RWPE1 (cell line): ENCODE measurements around the gene SYNCRIP.

Source experiments
- CTCF ChIA-PET: fragments of 350-600 bp; sonication (Branson Sonifier 250); formaldehyde crosslinking; extraction: SDS; loops from one replicate; lab custom pipeline; 2021; lab: Yijun Ruan, JAX
- POLR2A ChIA-PET: fragments of 400-600 bp; formaldehyde crosslinking; extraction: SDS; loops from one replicate; lab custom pipeline; 2020; ENCODE audit warnings: antibody characterized with exemption; ENCODE audit not compliant: low non-redundant PET; lab: Yijun Ruan, JAX
- DNase-seq: peaks from one replicate; pipeline ENCODE4 v3.0.0; 2012; ENCODE audit warnings: low spot score
- H3K27ac ChIP-seq: fragments of 450-650 bp; 2 replicates; pipeline ENCODE4 v1.5.1; 2017
- CTCF ChIP-seq: fragments of 450-650 bp; conservative IDR thresholded peaks from 2 replicates; pipeline ENCODE4 v1.5.1; 2017; ENCODE audit warnings: low read depth, mild to moderate bottlenecking

SYNCRIP gene

GRCh38 chr6:85672050-85672449 is 29.4 kb upstream of the SYNCRIP start:
- DNase-seq = no peak
- no peak for TF ChIP-seq CTCF
- peak overlapping the region; percentile 60 for H3K27ac ChIP-seq
- CTCF ChIA-PET = no interaction called here
- POLR2A ChIA-PET = interaction anchor here (0.6 to 0.7 kb wide), 2 partner anchors 29 to 30 kb away, joined by 3 to 6 read pairs; no protein-coding TSS in a partner anchor

DNA sequence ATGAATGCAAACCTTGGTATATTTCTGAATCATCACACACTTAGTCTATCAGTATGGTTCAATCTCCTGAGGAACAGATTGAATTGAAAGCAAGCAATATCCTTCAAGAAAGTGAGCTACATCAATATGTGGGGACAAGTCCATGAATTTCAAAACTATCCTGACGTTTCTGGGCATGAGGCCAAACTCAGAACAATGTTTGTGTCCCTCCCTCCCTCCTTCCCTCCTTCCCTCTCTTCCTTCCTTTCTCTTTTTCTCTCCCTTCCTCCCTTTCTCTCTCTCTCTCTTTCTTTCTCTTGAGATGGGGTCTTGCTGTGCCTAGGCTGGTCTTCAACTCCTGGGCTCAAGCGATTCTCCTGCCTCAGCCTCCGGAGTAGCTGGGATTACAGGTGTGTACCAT is 27.9 kb upstream of the SYNCRIP start:
- POLR2A ChIA-PET = interaction anchor here (1.3 kb wide), 1 partner anchor 28 kb away, joined by 4 read pairs; the partner anchor contains the start of gene SYNCRIP
- TF ChIP-seq CTCF = no peak
- CTCF ChIA-PET = no interaction called here
- DNase-seq = no peak
- H3K27ac ChIP-seq = peak overlapping the region; percentile 60

GRCh38 chr6:85669735-85670194 is 27.1 kb upstream of the SYNCRIP start:
- DNase-seq = peak; percentile 59
- ChIA-PET CTCF (no interaction called here), POLR2A (interaction anchor here (1.0 to 1.3 kb wide), 2 partner anchors 9 to 27 kb away, joined by 3 to 4 read pairs; partner anchors contain the start of gene SYNCRIP)
- no peak for TF ChIP-seq CTCF
- H3K27ac ChIP-seq = no peak overlapping the region

DNA sequence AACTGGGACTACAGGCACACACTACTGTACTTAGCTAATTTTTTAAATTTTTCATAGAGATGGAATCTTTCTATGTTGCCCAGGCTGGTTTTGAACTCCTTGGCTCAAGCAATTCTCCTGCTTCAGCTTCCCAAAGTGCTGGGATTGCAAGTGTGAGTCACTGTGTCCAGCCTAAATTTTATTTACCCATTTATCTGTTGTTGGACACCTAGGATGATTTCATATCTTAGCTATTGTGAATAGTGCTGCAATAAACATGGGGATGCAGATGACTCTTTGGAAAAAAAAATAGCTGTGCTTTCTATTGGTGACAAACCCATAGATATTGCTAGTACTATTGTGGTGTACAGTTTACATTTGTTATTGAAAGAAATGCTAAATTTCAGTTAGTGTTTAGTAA is 19.6 kb upstream of the SYNCRIP start:
- CTCF ChIA-PET = no interaction called here
- TF ChIP-seq CTCF = no peak
- H3K27ac ChIP-seq = no peak overlapping the region
- DNase-seq = no peak
- POLR2A ChIA-PET = interaction anchor here (0.6 kb wide), 1 partner anchor 16 kb away, joined by 3 read pairs; no protein-coding TSS in a partner anchor

- TF ChIP-seq CTCF = no peak
- peak overlapping the region; percentile 24; the same call in 1 of the 2 replicates for H3K27ac ChIP-seq
- POLR2A ChIA-PET = no interaction called here
- DNase-seq = peak; percentile 82
- CTCF ChIA-PET = no interaction called here
Observed at GRCh38 chr6:85660181-85660611, 17.5 kb upstream of the SYNCRIP start.

- POLR2A ChIA-PET = no interaction called here
- TF ChIP-seq CTCF = no peak
Observed at GRCh38 chr6:85650606-85651005, 7.9 kb upstream of the SYNCRIP start.

More at GRCh38 chr6:85650606-85651005, 7.9 kb upstream of the SYNCRIP start:
- no peak overlapping the region for H3K27ac ChIP-seq
- DNase-seq = no peak
- CTCF ChIA-PET = no interaction called here
